ENCODE measurements around the gene TAAR6.

GRCh38 chr6:132612449-132613108, 42.5 kb downstream of the TAAR6 start:
- no peak for TF ChIP-seq EZH2 (IDR thresholded peaks at IDR 0.05; ENCODE audit: low read length)
- TF ChIP-seq, protein P1, sequence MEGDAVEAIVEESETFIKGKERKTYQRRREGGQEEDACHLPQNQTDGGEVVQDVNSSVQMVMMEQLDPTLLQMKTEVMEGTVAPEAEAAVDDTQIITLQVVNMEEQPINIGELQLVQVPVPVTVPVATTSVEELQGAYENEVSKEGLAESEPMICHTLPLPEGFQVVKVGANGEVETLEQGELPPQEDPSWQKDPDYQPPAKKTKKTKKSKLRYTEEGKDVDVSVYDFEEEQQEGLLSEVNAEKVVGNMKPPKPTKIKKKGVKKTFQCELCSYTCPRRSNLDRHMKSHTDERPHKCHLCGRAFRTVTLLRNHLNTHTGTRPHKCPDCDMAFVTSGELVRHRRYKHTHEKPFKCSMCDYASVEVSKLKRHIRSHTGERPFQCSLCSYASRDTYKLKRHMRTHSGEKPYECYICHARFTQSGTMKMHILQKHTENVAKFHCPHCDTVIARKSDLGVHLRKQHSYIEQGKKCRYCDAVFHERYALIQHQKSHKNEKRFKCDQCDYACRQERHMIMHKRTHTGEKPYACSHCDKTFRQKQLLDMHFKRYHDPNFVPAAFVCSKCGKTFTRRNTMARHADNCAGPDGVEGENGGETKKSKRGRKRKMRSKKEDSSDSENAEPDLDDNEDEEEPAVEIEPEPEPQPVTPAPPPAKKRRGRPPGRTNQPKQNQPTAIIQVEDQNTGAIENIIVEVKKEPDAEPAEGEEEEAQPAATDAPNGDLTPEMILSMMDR (optimal IDR thresholded peaks at IDR 0.05 in 1 of 3, IDR thresholded peaks at IDR 0.05 in 1 of 3, conservative IDR thresholded peaks at IDR 0.05 in 1 of 3; ENCODE audit: extremely low read depth in 1 of 3, insufficient read depth in 2 of 3, low read length in 3 of 3): no peak
